Transverse colon (tissue), 4 donors: ENCODE measurements around the gene RHBDD1.

Experiments used
- EP300 ChIP-seq: sonication (generic); formaldehyde crosslinking; IDR thresholded peaks from one replicate; pipeline ENCODE4 v1.6.1; 2017; ENCODE audit warnings: antibody characterized with exemption, low read depth
- POLR2A ChIP-seq: fragments of 450-650 bp; IDR thresholded peaks from one replicate; pipeline ENCODE4 v1.6.1; 2016; ENCODE audit warnings: antibody characterized with exemption, mild to moderate bottlenecking, moderate library complexity
- POLR2AphosphoS5 ChIP-seq, 3 donors: sonication (generic); formaldehyde crosslinking; IDR thresholded peaks; one replicate each; pipeline ENCODE4 v1.6.1; 2016; ENCODE audit warnings: antibody characterized with exemption in 3 of 3
- TF ChIP-seq, protein P1 (sequence below), 5 experiments: fragments of 200-600 bp in 3 of 5; fragments of 450-650 bp in 2 of 5; sonication (generic) in 3 of 5; IDR thresholded peaks; 1 replicate in 2 of 5; 2 replicates in 3 of 5; pipeline ENCODE4 v1.5.1; 2016 to 2017; ENCODE audit warnings: antibody characterized with exemption in 5 of 5, inconsistent platforms in 3 of 5, mild to moderate bottlenecking in 2 of 5, moderate library complexity in 1 of 5

DNA sequence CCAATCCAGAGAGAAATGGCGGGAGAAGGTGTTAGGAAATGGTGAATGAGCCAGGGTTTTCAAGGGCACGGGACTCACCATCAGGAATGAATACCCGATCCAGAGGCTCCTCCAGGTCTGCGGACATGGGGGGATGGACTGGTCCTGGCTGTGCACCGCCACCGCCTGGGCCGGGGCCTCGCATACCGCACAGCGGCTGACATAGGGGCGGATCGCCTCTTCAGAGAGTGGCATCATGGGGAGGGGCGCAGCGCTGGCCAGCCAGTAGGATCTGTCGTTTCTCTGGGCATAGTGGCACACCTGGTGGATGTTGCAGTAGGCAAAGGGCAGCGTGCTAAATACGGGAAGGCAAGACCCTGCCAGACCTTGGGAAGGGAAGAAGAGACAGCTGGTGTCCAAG, 172.1 kb downstream of the RHBDD1 start:
- TF ChIP-seq, protein P1, sequence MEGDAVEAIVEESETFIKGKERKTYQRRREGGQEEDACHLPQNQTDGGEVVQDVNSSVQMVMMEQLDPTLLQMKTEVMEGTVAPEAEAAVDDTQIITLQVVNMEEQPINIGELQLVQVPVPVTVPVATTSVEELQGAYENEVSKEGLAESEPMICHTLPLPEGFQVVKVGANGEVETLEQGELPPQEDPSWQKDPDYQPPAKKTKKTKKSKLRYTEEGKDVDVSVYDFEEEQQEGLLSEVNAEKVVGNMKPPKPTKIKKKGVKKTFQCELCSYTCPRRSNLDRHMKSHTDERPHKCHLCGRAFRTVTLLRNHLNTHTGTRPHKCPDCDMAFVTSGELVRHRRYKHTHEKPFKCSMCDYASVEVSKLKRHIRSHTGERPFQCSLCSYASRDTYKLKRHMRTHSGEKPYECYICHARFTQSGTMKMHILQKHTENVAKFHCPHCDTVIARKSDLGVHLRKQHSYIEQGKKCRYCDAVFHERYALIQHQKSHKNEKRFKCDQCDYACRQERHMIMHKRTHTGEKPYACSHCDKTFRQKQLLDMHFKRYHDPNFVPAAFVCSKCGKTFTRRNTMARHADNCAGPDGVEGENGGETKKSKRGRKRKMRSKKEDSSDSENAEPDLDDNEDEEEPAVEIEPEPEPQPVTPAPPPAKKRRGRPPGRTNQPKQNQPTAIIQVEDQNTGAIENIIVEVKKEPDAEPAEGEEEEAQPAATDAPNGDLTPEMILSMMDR (IDR thresholded peaks at IDR 0.05): no peak
- no peak for TF ChIP-seq POLR2A
- no peak for TF ChIP-seq POLR2AphosphoS5 (IDR thresholded peaks at IDR 0.05)
- TF ChIP-seq EP300: no peak
